Ovary (tissue), 9 donors: ENCODE results near the gene ASB5. TPM values are rescaled to one million over a fixed set of nuclear protein-coding genes. Genes with fewer than 3 reads are reported as not detected.

Experiments
- DNase-seq, 5 donors: peaks; one replicate each; pipeline ENCODE4 v3.0.0-alpha.2; 2019 to 2020
- H3K27ac ChIP-seq, 2 donors: fragments of 200-600 bp; one replicate each; pipeline versions ENCODE4 v1.5.1 to v1.8.0; 2019 to 2022
- H3K27me3 ChIP-seq: fragments of 200-600 bp; one replicate; pipeline ENCODE4 v1.8.0; 2022
- H3K36me3 ChIP-seq: fragments of 200-600 bp; sonication (generic); one replicate; pipeline ENCODE4 v1.5.1; 2019
- H3K4me1 ChIP-seq: one replicate; pipeline ENCODE4 v1.8.1; 2013; ENCODE audit warnings: mild to moderate bottlenecking, moderate library complexity; ENCODE audit not compliant: insufficient read depth
- H3K4me3 ChIP-seq: fragments of 200-600 bp; sonication (generic); one replicate; pipeline ENCODE4 v1.5.1; 2017
- H3K9me3 ChIP-seq, 2 donors: fragments of 200-600 bp in 1 of 2; sonication (generic) in 1 of 2; one replicate each; pipeline versions ENCODE4 v1.5.1 to v1.8.1; 2013 to 2019; ENCODE audit warnings: mild to moderate bottlenecking in 1 of 2, moderate library complexity in 1 of 2
- CTCF ChIP-seq, 3 donors: fragments of 450-650 bp in 2 of 3; fragments of 200-600 bp in 1 of 3; IDR thresholded peaks; one replicate each; pipeline versions ENCODE4 v1.5.1 to v1.8.0; 2016 to 2022; ENCODE audit warnings: antibody characterized with exemption in 3 of 3, mild to moderate bottlenecking in 1 of 3
- EP300 ChIP-seq: sonication (generic); formaldehyde crosslinking; IDR thresholded peaks from one replicate; pipeline ENCODE4 v1.6.1; 2017; ENCODE audit warnings: antibody characterized with exemption
- POLR2A ChIP-seq: fragments of 450-650 bp; IDR thresholded peaks from one replicate; pipeline ENCODE4 v1.6.1; 2017; ENCODE audit warnings: antibody characterized with exemption, mild to moderate bottlenecking, moderate library complexity
- WGBS, 3 donors: extraction: QIAGEN DNeasy Blood & Tissue Kit in 1 of 3; methylation state at CpG; one replicate each; pipeline versions ENCODE4 v1.1.5 to v1.1.7; 2013 to 2017; 5-methylcytosine and 5-hydroxymethylcytosine counted together
- intact Hi-C, 4 donors: fragments of 100-400 bp; cut with DNase I; formaldehyde crosslinking; loops; one replicate each; pipeline versions ENCODE4 v1.11.0 to v1.15.1; 2022 to 2023
- polyA plus RNA-seq, 2 donors: library from polyadenylated mRNA; stranded (reverse); fragments of 200-250 nt in 1 of 2; fragments of 350-450 nt in 1 of 2; fragmentation: Illumina TruSeq in 1 of 2; extraction: RNeasy Lipid Tissue Mini Kit (QIAGEN cat#74804) in 1 of 2; gene quantifications; one replicate each; pipeline ENCODE4 v1.2.3, GENCODE V29; 2013 to 2014
- total RNA-seq, 7 donors: library from RNA; depleted of rRNA in 2 of 7; stranded (reverse); fragments of >200 nt in 2 of 7; fragmentation: NEBNext Ultra II Directional in 3 of 7; extraction: Animal tissue kit (Norgen Biotek cat#: 25700) in 3 of 7; gene quantifications; one replicate each; pipeline versions ENCODE4 v1.1.0 to v1.2.4, GENCODE V29; 2016 to 2023
- donor health status: DM: no; HTN: no; CAD: no; lungs with moderate emphysema.
- donor health status: DM: no; HTN: no; CAD: no.
- donor health status: Bipolar disorder and iron deficiency.
- donor health status: DM: yes; HTN: yes; CAD: no.
- donor health status: DM: no; HTN: no; CAD: no.
- donor health status: DM: yes; HTN: yes; CAD: no.

The ASB5 gene
- total and polyA plus RNA-seq, 9 donors, result 0.11 to 0.37 (median 0.23) TPM; not detected in 6

GRCh38 chr4:176193126-176193525 is 75.9 kb downstream of the ASB5 start:
- no peak for DNase-seq
- intact Hi-C loops, result loop anchor here in 1 of 4 donors (10.0 kb wide), 1 partner anchor 132 kb away; no protein-coding TSS in a partner anchor
- 23 to 37% (median 25%) methylated on average over 4 of the region's 4 CpGs for WGBS, 3 donors
- H3K27ac ChIP-seq, result no peak overlapping the region
- no peaks in the 10 kb centered on the region for H3K36me3 ChIP-seq
- TF ChIP-seq POLR2A (no peak), CTCF (IDR thresholded peaks at IDR 0.05) (no peak), EP300 (no peak)
- no peaks in the 10 kb centered on the region for H3K4me1 ChIP-seq
- H3K9me3 ChIP-seq, result no peaks in the 10 kb centered on the region
- H3K4me3 ChIP-seq, result no peak overlapping the region
- no peaks in the 10 kb centered on the region for H3K27me3 ChIP-seq

- 22 to 38% (median 30%) methylated on average over 1 of the region's 1 CpG for WGBS, 3 donors
- no peak for DNase-seq
- TF ChIP-seq CTCF (IDR thresholded peaks at IDR 0.05) (no peak), POLR2A (no peak), EP300 (no peak)
- no peaks in the 10 kb centered on the region for H3K36me3 ChIP-seq
- no peak overlapping the region for H3K4me3 ChIP-seq
- no peaks in the 10 kb centered on the region for H3K4me1 ChIP-seq
- intact Hi-C loops, result loop anchor here in 1 of 4 donors (10.0 kb wide), 1 partner anchor 133 kb away; no protein-coding TSS in a partner anchor
- no peak overlapping the region for H3K27ac ChIP-seq
- no peaks in the 10 kb centered on the region for H3K9me3 ChIP-seq
- H3K27me3 ChIP-seq, result no peaks in the 10 kb centered on the region
Observed at GRCh38 chr4:176191974-176192373, 77.0 kb downstream of the ASB5 start.

GRCh38 chr4:176189891-176190795 is 78.9 kb downstream of the ASB5 start:
- peaks cover 1% of the 10 kb centered on the region for H3K4me1 ChIP-seq
- DNase-seq, result no peak
- no peak for TF ChIP-seq POLR2A
- TF ChIP-seq EP300, result no peak
- TF ChIP-seq CTCF (IDR thresholded peaks at IDR 0.05), result no peak
- no peak overlapping the region for H3K27ac ChIP-seq
- H3K9me3 ChIP-seq, result no peaks in the 10 kb centered on the region
- H3K4me3 ChIP-seq, result no peak overlapping the region
- H3K27me3 ChIP-seq, result no peaks in the 10 kb centered on the region
- intact Hi-C loops, result loop anchor here in 1 of 4 donors (10.0 kb wide), 1 partner anchor 135 kb away; no protein-coding TSS in a partner anchor
- H3K36me3 ChIP-seq, result no peaks in the 10 kb centered on the region
- 74 to 80% (median 76%) methylated on average over 11 of the region's 11 CpGs for WGBS, 3 donors

- Histone ChIP-seq H3K36me3 (no peaks in the 10 kb centered on the region), H3K27me3 (no peaks in the 10 kb centered on the region), H3K4me3 (no peak overlapping the region), H3K27ac (no peak overlapping the region), H3K4me1 (peaks cover 1% of the 10 kb centered on the region), H3K9me3 (no peaks in the 10 kb centered on the region)
- intact Hi-C loops, result no loop called here
- no peak for TF ChIP-seq CTCF (IDR thresholded peaks at IDR 0.05)
- no peak for TF ChIP-seq EP300
- no peak for TF ChIP-seq POLR2A
- DNase-seq, result no peak
Observed at GRCh38 chr4:176188654-176189053, 80.4 kb downstream of the ASB5 start.
